ENCODE results near the gene KCNJ4.

KCNJ4 gene

GRCh38 chr22:38464992-38465672 is 10.1 kb upstream of the KCNJ4 start:
- Histone ChIP-seq H3K23ac (ENCODE audit: low read depth, low read length, poor library complexity) (no peak overlapping the region), H3K4ac (ENCODE audit: low read length) (no peak overlapping the region), H3K18ac (ENCODE audit: low read length) (no peak overlapping the region), H4K8ac (ENCODE audit: low read depth, low read length) (no peak overlapping the region), H3K14ac (ENCODE audit: low read length) (no peak overlapping the region), H3K4me2 (ENCODE audit: insufficient read depth, low read length, poor library complexity, severe bottlenecking) (no peak overlapping the region), H2AK5ac (ENCODE audit: low read depth, low read length) (peak overlapping the region; percentile 79), H3K4me1 (ENCODE audit: control insufficient read depth in 2 of 2, insufficient read depth in 1 of 2, low read depth in 1 of 2, low read length in 2 of 2) (peaks cover 19 to 25% of the 10 kb centered on the region in 2 donors), H3K4me3 (ENCODE audit: low read length in 2 of 2) (no peak overlapping the region), H3K27ac (replicated peaks; ENCODE audit: low read length) (no peak overlapping the region), H2BK5ac (ENCODE audit: low read length) (no peak overlapping the region), H3K27me3 (ENCODE audit: control insufficient read depth in 3 of 3, insufficient read depth in 3 of 3, low read depth in 1 of 3, low read length in 3 of 3) (peaks cover 0 to 30% (median 28%) of the 10 kb centered on the region in 3 experiments), H4K91ac (ENCODE audit: low read depth, low read length, poor library complexity) (no peak overlapping the region), H2AFZ (ENCODE audit: low read length) (no peak overlapping the region), H3K79me1 (ENCODE audit: low read depth, low read length) (no peaks in the 10 kb centered on the region), H2BK15ac (ENCODE audit: low read length) (peak overlapping the region; percentile 81), H2BK120ac (ENCODE audit: low read depth, low read length) (no peak overlapping the region), H3K36me3 (replicated peaks in 1 of 2; ENCODE audit: control insufficient read depth in 2 of 2, insufficient read depth in 2 of 2, low read length in 2 of 2) (no peaks in the 10 kb centered on the region), H3K9ac (ENCODE audit: low read depth, low read length, poor library complexity) (no peak overlapping the region), H3K9me3 (replicated peaks in 1 of 2; ENCODE audit: control insufficient read depth in 2 of 2, insufficient read depth in 1 of 2, low read depth in 1 of 2, low read length in 2 of 2) (no peaks in the 10 kb centered on the region), H2BK12ac (ENCODE audit: low read length) (no peak overlapping the region)
- WGBS, 2 donors (ENCODE audit: extremely low coverage in 2 of 2, insufficient read length in 2 of 2, insufficient replicate concordance in 1 of 2) = no CpG with 5 or more reads among the region's 10 CpGs
- no peak for DNase-seq (ENCODE audit: low spot score)

GRCh38 chr22:38462960-38463784 is 8.2 kb upstream of the KCNJ4 start:
- Histone ChIP-seq H3K23ac (ENCODE audit: low read depth, low read length, poor library complexity) (no peak overlapping the region), H3K4me3 (ENCODE audit: low read length in 2 of 2) (peak overlapping the region in 1 of 2 donors; percentile 41), H3K27me3 (ENCODE audit: control insufficient read depth in 3 of 3, insufficient read depth in 3 of 3, low read depth in 1 of 3, low read length in 3 of 3) (peaks cover 0 to 34% (median 21%) of the 10 kb centered on the region in 3 experiments), H2BK5ac (ENCODE audit: low read length) (peak overlapping the region; percentile 32), H4K8ac (ENCODE audit: low read depth, low read length) (no peak overlapping the region), H3K79me1 (ENCODE audit: low read depth, low read length) (no peaks in the 10 kb centered on the region), H3K4me2 (ENCODE audit: insufficient read depth, low read length, poor library complexity, severe bottlenecking) (no peak overlapping the region), H3K9ac (ENCODE audit: low read depth, low read length, poor library complexity) (no peak overlapping the region), H3K4ac (ENCODE audit: low read length) (no peak overlapping the region), H2BK120ac (ENCODE audit: low read depth, low read length) (no peak overlapping the region), H3K14ac (ENCODE audit: low read length) (no peak overlapping the region), H2AFZ (ENCODE audit: low read length) (peak overlapping the region; percentile 93), H3K36me3 (replicated peaks in 1 of 2; ENCODE audit: control insufficient read depth in 2 of 2, insufficient read depth in 2 of 2, low read length in 2 of 2) (no peaks in the 10 kb centered on the region), H3K9me3 (replicated peaks in 1 of 2; ENCODE audit: control insufficient read depth in 2 of 2, insufficient read depth in 1 of 2, low read depth in 1 of 2, low read length in 2 of 2) (no peaks in the 10 kb centered on the region), H3K27ac (replicated peaks; ENCODE audit: low read length) (no peak overlapping the region), H2BK12ac (ENCODE audit: low read length) (no peak overlapping the region), H2BK15ac (ENCODE audit: low read length) (no peak overlapping the region), H3K4me1 (ENCODE audit: control insufficient read depth in 2 of 2, insufficient read depth in 1 of 2, low read depth in 1 of 2, low read length in 2 of 2) (peaks cover 13 to 32% of the 10 kb centered on the region in 2 donors), H3K18ac (ENCODE audit: low read length) (peak overlapping the region; percentile 32), H4K91ac (ENCODE audit: low read depth, low read length, poor library complexity) (no peak overlapping the region), H2AK5ac (ENCODE audit: low read depth, low read length) (no peak overlapping the region)
- no peak for DNase-seq (ENCODE audit: low spot score)
- no CpG with 5 or more reads among the region's 28 CpGs for WGBS, 2 donors (ENCODE audit: extremely low coverage in 2 of 2, insufficient read length in 2 of 2, insufficient replicate concordance in 1 of 2)

GRCh38 chr22:38461414-38462081 is 6.5 kb upstream of the KCNJ4 start:
- H3K27me3 ChIP-seq (ENCODE audit: control insufficient read depth in 3 of 3, insufficient read depth in 3 of 3, low read depth in 1 of 3, low read length in 3 of 3) = peaks cover 0 to 33% (median 7%) of the 10 kb centered on the region in 3 experiments
- peak overlapping the region in 1 of 2 donors; percentile 40 for H3K4me3 ChIP-seq (ENCODE audit: low read length in 2 of 2)
- H3K18ac ChIP-seq (ENCODE audit: low read length) = peak overlapping the region; percentile 61
- H2BK5ac ChIP-seq (ENCODE audit: low read length) = no peak overlapping the region
- no peak overlapping the region for H4K91ac ChIP-seq (ENCODE audit: low read depth, low read length, poor library complexity)
- no peak overlapping the region for H3K9ac ChIP-seq (ENCODE audit: low read depth, low read length, poor library complexity)
- no peak overlapping the region for H2AK5ac ChIP-seq (ENCODE audit: low read depth, low read length)
- H2BK15ac ChIP-seq (ENCODE audit: low read length) = peak overlapping the region; percentile 1
- H2BK12ac ChIP-seq (ENCODE audit: low read length) = no peak overlapping the region
- no CpG with 5 or more reads among the region's 51 CpGs for WGBS, 2 donors (ENCODE audit: extremely low coverage in 2 of 2, insufficient read length in 2 of 2, insufficient replicate concordance in 1 of 2)
- H3K14ac ChIP-seq (ENCODE audit: low read length) = no peak overlapping the region
- no peaks in the 10 kb centered on the region for H3K9me3 ChIP-seq (replicated peaks in 1 of 2; ENCODE audit: control insufficient read depth in 2 of 2, insufficient read depth in 1 of 2, low read depth in 1 of 2, low read length in 2 of 2)
- no peak overlapping the region for H3K4ac ChIP-seq (ENCODE audit: low read length)
- H3K79me1 ChIP-seq (ENCODE audit: low read depth, low read length) = no peaks in the 10 kb centered on the region
- H4K8ac ChIP-seq (ENCODE audit: low read depth, low read length) = no peak overlapping the region
- no peak overlapping the region for H3K23ac ChIP-seq (ENCODE audit: low read depth, low read length, poor library complexity)
- no peak overlapping the region for H3K27ac ChIP-seq (replicated peaks; ENCODE audit: low read length)
- DNase-seq (ENCODE audit: low spot score) = peak; percentile 92
- no peak overlapping the region for H2BK120ac ChIP-seq (ENCODE audit: low read depth, low read length)
- peak overlapping the region; percentile 90 for H2AFZ ChIP-seq (ENCODE audit: low read length)
- H3K4me2 ChIP-seq (ENCODE audit: insufficient read depth, low read length, poor library complexity, severe bottlenecking) = peak overlapping the region; percentile 45
- peaks cover 9 to 34% of the 10 kb centered on the region in 2 donors for H3K4me1 ChIP-seq (ENCODE audit: control insufficient read depth in 2 of 2, insufficient read depth in 1 of 2, low read depth in 1 of 2, low read length in 2 of 2)
- no peaks in the 10 kb centered on the region for H3K36me3 ChIP-seq (replicated peaks in 1 of 2; ENCODE audit: control insufficient read depth in 2 of 2, insufficient read depth in 2 of 2, low read length in 2 of 2)

GRCh38 chr22:38461057-38461413 is 6.0 kb upstream of the KCNJ4 start:
- Histone ChIP-seq H2BK5ac (ENCODE audit: low read length) (no peak overlapping the region), H3K4me3 (ENCODE audit: low read length in 2 of 2) (peak overlapping the region in 1 of 2 donors; percentile 40), H3K18ac (ENCODE audit: low read length) (peak overlapping the region; percentile 61), H3K9ac (ENCODE audit: low read depth, low read length, poor library complexity) (no peak overlapping the region), H4K8ac (ENCODE audit: low read depth, low read length) (no peak overlapping the region), H2AFZ (ENCODE audit: low read length) (peak overlapping the region; percentile 90), H2BK120ac (ENCODE audit: low read depth, low read length) (no peak overlapping the region), H2BK12ac (ENCODE audit: low read length) (no peak overlapping the region), H3K79me1 (ENCODE audit: low read depth, low read length) (no peaks in the 10 kb centered on the region), H3K27ac (replicated peaks; ENCODE audit: low read length) (no peak overlapping the region), H3K36me3 (replicated peaks in 1 of 2; ENCODE audit: control insufficient read depth in 2 of 2, insufficient read depth in 2 of 2, low read length in 2 of 2) (no peaks in the 10 kb centered on the region), H2AK5ac (ENCODE audit: low read depth, low read length) (no peak overlapping the region), H3K4ac (ENCODE audit: low read length) (no peak overlapping the region), H3K4me1 (ENCODE audit: control insufficient read depth in 2 of 2, insufficient read depth in 1 of 2, low read depth in 1 of 2, low read length in 2 of 2) (peaks cover 12 to 34% of the 10 kb centered on the region in 2 donors), H3K9me3 (replicated peaks in 1 of 2; ENCODE audit: control insufficient read depth in 2 of 2, insufficient read depth in 1 of 2, low read depth in 1 of 2, low read length in 2 of 2) (no peaks in the 10 kb centered on the region), H4K91ac (ENCODE audit: low read depth, low read length, poor library complexity) (no peak overlapping the region), H3K14ac (ENCODE audit: low read length) (no peak overlapping the region), H2BK15ac (ENCODE audit: low read length) (peak overlapping the region; percentile 1), H3K4me2 (ENCODE audit: insufficient read depth, low read length, poor library complexity, severe bottlenecking) (peak overlapping the region; percentile 45), H3K23ac (ENCODE audit: low read depth, low read length, poor library complexity) (no peak overlapping the region), H3K27me3 (ENCODE audit: control insufficient read depth in 3 of 3, insufficient read depth in 3 of 3, low read depth in 1 of 3, low read length in 3 of 3) (peaks cover 0 to 33% (median 4%) of the 10 kb centered on the region in 3 experiments)
- DNase-seq (ENCODE audit: low spot score) = no peak
- WGBS, 2 donors (ENCODE audit: extremely low coverage in 2 of 2, insufficient read length in 2 of 2, insufficient replicate concordance in 1 of 2) = no CpG with 5 or more reads among the region's 9 CpGs

All from neuronal stem cell (in vitro differentiated cells).